ENCODE results near the gene GNG3.
A peak's percentile ranks its signal among the peaks of the same experiment; 100 is the strongest.
"Not testable (repeated sequence)": the region's sequence is repeated elsewhere in the genome, so short reads cannot be mapped to it uniquely, and the experiment has no call there.

GNG3 gene

DNA sequence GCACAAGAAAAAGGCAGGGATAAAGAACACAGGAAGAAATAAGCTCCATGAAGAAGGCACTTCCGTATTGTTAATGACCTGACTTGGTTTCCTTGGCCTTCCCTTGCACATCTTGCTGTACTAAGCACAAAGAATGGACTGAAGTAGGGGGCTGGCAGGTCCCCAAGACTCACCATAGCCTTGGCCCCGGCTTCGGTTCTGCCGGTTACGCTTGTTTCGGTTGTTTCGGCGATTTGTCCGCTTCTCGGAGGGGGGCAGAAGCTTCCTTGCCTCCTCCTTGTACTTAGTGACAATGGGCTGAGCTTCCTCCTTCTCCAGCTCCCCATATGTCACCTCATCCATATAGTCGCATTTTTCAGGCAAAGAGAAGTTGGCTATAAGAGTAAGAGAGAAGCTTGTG, 9.3 kb downstream of the GNG3 start:
- DNase-seq (ENCODE audit: low read depth): no peak

DNA sequence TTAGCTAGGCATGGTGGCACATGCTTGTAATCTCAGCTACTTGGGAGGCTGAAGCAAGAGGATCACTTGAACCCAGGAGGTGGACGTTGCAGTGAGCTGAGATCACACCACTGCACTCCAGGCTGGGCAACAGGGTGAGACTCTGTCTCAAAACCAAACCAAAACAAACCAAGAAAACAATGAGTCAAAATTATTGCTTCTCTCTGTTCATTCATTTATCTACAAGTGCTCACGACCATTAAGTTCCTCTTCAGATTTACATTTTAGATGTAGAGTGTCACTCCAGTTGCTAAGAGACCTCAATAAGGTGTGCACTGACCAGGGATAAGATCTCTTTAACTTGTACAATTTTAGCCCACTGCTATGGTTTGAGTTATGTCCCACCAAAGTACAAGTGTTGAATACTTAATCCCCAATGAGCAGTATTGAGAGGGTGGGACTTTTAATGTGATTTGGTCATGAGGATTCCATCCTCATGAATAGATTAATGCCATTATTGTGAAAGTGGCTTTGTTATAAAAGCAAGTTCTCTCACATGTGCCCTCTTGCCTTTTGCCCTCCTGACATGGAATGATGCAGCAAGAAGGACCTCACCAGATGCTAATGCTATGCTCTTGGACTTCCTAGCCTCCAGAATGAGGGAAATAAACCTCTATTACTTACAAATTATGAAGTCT, 12.0 kb downstream of the GNG3 start:
- no peak for DNase-seq (ENCODE audit: low read depth)

DNA sequence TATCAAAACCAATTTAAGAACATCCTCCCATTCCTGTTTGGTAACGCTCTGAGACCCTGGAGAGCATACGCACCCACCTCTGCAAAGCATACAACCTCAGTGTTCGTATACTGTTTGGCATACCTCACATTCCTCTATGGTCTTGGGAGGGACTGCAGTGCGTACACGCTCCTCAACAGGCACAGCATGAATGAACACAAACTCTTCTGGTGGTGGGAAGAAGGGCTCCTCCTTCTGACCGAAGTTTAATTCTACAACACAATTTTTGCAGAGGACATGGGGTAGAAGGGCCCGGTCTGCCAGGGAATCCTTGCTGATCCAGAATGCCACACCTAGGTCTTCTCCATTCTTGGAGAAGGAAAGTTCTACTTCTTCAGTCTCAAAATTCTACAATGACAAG, 14.5 kb downstream of the GNG3 start:
- DNase-seq (ENCODE audit: low read depth): no peak

- no peak for DNase-seq (ENCODE audit: low read depth)
Measured at GRCh38 chr11:62724171-62724570, 16.7 kb downstream of the GNG3 start.

DNA sequence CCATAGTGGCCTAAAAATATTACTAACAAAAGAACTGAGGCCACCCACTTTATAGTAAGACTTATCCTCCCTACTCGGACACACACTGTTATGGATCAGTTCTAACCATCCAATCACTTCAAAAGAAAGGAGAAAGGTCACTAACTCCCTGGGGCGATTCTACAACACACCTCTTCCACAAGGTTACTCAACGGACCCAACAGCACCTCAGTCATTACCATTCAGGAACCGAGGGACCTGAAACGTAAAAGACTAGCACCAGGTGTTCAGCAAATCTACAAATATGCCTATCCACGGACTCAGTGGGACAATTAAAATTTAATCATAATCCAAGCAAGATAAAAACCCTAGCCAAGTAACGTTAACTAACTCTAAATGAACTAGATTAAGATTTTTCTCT, 18.2 kb downstream of the GNG3 start:
- no peak for DNase-seq (ENCODE audit: low read depth)

GRCh38 chr11:62726156-62726914, 18.9 kb downstream of the GNG3 start:
- no peak for DNase-seq (ENCODE audit: low read depth)

DNA sequence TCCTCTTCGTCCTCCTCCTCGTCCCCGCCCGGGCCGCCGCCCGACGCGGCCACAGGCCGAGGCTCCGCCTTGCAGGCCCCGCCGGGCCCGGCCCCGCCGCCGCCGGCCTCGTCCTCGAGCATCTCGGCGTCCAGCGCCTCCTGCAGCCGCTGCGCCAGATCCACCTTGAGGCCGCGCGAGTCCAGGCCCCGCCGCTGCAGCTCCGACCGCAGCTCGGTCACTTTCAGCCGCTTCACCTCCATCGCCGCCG, 19.4 kb downstream of the GNG3 start:
- no peak for DNase-seq (ENCODE audit: low read depth)

DNA sequence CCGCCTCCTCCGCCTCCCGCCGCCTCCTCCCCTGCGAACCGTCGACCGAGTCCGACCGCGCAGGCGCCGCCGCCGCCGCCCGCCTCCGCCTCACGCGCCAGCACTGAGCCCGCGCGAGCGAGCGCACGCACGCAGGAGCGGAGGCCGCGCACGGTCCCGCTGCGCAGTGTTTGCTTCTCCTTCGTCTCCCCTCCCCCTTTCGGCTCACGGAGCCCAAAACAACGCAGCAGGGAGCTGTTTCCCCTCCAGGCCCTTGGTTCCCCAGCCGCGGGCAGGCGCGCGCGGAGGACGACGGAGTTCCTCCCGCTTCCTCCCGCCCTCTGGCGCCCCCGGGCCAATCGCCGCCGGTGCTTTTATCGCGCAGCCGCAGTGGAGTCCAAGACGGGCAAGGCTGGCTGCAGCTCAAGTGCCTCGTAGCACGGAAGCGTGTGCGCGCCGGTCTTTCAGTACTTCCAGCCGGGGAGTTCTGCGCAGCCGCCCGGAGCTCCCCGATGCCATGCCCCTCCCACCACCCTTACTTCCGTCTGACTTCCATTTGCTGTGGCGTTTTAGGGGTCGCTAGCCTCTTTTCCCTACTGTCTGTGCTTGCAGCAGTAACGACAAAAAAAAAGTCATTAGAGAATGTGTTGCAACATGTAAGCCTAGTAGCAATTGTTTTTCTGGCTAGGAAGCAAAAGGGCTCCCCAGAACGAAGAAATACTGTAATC, 19.8 kb downstream of the GNG3 start, which contains the start of gene HNRNPUL2:
Gene HNRNPUL2, minus strand, starts transcription at position 293 of the 707 bp plus-strand sequence. CDS start 301 bp downstream, outside the sequence.
- DNase-seq (ENCODE audit: low read depth): peak; percentile 98

DNA sequence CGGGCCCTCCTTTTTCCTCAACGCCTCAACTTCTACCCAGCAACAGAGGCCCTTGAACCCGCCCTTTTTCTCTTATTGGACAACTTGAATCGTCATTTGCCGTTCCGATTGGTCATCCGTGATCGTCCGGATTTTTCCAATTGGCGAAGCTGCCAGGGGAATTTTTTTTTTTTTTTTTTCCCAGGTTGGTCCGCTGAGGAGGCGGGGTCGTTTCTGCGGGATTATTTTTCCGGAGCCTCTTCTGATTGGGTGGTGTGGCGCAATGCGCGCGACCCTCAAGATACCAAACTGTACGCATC, 20.3 kb downstream of the GNG3 start:
- DNase-seq (ENCODE audit: low read depth): peak; percentile 68

DNA sequence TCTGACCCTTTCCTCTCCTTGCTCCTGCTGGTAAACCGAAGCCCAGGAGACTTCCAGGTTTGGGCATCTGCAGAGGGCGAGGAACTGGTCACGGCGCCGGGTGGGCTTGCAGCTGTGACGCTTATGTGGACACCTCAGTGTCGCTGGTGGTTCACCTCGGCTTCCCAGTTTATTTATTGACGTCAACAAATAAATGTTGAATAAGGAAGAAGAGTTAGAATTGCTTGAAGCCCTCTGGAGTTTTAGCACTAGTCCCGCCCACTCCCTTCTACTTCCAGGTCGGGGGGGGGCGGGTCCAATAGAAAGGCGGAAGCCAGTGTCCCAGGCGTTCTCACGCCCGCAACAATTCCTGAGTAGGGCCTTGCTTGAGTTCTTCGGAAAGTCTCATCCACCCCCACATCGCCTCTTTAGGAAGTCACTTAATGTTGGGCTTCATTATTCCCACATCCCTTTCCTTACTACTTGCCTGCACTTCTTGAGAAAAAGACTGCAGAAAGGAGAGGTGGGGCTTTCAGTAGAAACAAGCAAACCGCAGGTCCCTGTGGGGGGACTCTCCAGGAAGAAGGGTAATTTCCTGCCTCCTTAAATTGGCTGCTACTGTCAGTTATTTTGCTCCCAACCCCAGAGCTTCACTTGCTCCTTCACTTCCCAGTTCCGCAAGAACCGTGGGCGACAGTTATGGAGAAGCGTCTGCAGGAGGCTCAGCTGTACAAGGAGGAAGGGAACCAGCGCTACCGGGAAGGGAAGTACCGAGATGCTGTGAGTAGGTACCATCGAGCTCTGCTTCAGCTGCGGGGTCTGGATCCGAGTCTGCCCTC, 20.9 kb downstream of the GNG3 start, which contains the start of gene TTC9C:
Gene TTC9C, plus strand, starts transcription at position 316 of the 818 bp plus-strand sequence. Its CDS starts 363 bp downstream, at position 679.
- peak; percentile 78 for DNase-seq (ENCODE audit: low read depth)

DNA sequence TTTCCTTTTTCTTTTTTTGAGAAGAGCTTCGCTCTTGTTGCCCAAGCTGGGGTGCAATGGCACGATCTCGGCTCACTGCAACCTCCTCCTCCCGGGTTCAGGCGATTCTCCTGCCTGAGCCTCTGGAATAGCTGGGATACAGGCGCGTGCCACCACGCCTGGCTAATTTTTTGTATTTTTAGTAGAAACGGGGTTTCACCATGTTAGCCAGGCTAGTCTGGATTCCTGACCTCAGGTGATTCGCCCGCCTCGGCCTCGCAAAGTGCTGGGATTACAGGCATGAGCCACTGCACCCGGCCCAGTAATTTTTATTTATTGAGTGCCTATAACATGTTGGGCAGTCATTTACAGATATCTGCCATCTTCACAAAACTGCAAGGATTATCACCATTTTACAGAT, 22.6 kb downstream of the GNG3 start:
- DNase-seq (ENCODE audit: low read depth): not testable (repeated sequence)

GRCh38 chr11:62732830-62733229, 25.4 kb downstream of the GNG3 start:
- DNase-seq (ENCODE audit: low read depth): no peak

DNA sequence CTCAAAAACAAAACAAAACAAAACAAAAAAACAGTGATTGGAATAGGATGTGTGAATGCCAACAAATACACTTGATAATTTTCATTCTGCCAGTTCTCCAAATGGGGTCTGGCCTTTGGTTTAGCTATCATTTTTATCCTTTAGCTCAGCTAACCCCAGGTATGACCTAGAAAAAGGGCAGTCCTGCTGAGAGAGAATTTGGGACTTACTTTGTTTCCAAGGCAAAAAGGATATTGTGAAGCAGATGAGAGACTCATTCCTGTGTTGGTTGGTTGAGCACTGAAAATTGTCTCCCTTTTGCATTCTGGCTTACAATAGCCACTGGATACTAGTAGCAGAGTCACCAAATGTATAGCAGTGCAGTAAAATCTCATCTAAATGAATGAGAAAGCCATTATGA, 29.7 kb downstream of the GNG3 start:
- DNase-seq (ENCODE audit: low read depth): no peak

- no peak for DNase-seq (ENCODE audit: low read depth)
Measured at GRCh38 chr11:62747475-62748160, 40.1 kb downstream of the GNG3 start.

DNA sequence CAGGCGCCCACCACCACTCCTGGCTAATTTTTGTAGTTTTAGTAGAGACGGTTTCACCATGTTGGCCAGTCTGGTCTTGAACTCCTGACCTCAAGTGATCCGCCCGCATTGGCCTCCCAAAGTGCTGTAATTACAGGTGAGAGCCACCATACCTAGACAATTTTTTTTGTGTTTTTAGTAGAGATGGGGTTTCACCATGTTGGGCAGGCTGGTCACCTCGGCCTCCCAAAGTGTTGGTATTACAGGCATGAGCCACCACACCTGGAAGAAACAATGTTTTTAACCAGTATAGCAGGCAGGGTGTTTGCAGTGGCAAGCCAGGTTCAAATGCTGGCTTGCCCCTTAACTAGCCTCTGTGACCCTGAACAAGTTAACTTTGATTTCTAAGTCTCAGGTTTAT, 42.5 kb downstream of the GNG3 start:
- not testable (repeated sequence) for DNase-seq (ENCODE audit: low read depth)

- no peak for DNase-seq (ENCODE audit: low read depth)
Measured at GRCh38 chr11:62752177-62752785, 44.8 kb downstream of the GNG3 start.

DNA sequence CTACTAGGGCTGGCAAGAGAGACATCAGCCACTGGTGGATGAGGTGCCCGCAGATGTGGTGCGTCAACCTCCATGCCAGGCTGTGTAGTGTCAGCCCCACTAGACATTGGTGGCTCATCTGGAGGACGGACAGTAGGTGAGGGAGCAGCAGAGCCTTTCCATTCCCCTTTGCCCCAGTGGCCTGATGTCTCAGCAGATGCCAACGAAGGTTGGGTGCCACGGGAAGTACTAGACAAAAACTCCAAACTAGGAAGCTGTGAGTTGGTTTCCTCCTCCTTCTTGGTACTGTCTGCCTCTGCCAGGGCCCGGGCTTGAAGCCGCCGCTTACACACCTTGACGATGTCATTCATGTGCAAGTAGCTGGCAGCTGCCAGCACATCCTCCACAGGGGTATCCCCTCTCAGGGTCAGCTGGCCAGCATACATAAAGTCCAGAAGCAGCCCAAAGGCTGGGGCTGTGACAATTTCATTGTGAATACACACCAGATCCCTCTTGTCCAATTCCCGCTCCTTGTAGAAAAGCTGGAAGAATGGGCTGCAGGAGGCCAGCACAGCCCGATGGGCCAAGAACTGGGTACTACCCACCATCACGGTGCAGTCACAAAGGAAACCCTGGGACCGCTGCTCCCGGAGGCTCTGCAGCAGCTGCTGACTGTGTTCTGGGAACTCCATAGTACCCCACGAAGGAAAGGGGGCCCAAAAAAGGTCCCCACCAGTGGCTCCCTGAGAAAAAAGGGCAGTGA, 45.7 kb downstream of the GNG3 start:
- no peak for DNase-seq (ENCODE audit: low read depth)

DNA sequence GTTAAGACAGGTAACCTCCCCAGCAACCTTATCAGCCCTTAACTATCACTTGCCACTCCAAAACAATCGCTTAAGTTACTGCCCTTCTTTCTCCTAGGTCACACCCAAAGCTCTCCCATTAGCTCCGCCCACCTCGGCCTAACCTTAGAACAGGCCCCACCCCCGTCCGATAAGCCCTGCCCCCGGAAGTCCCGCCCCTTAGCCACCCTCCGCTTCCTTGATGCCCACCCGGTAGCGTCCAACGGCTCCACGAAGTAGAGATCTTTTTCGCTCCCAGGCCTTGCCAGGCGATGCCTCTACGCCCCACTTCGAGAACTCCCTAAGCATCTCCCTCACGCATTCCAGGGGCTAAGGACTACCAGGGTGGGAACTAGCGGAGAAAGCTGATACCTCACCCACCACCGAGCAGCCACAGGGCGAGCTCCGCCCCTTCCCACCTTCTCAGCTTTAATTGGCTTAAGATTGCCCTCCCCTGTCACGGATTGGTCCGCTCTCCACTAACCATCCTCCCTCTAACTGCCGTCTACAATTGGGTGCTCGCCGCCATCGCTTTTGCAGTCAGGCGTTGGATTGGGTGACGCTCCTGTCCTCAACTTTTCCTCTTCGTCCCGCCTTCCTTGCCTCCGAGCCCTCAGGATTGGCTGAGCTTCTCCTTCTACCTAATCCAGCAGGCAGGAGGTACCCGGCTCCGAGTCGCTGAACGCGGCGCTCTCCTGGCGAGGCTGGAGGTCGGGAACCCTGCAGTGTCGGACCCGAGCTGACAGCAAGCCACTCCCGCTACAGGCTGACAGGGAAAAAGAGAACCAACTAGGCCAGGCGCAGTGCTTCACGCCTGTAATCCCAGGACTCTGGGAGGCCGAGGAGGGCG, 46.5 kb downstream of the GNG3 start, which contains the start of gene ZBTB3:
Gene ZBTB3, minus strand, starts transcription at position 425 of the 868 bp plus-strand sequence. CDS start 496 bp downstream, outside the sequence.
- DNase-seq (ENCODE audit: low read depth): peak; percentile 92

DNA sequence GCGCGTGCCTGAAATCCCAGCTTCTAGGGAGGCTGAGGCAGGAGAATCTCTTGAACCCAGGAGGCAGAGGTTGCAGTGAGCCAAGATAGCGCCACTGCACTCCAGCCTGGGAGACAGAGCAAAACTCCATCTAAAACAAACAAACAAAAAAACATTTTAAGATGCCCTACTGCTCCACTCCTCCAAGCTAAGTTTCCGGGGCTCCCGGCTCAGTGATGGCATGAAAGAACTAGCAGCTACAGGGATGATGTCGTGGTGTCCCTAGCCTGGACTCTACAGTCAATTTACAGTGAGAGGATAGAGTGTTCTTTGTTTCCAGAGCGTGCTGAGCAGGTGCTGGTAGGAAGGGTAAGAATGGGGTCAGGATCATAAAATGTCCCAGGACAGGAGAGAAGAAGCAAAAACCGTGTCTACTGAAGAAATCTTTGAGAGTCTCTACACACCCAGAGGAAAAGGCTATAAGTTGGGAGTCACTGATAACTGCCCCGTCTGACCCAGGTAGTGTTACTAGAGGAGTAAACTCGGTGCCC, 47.7 kb downstream of the GNG3 start:
- DNase-seq (ENCODE audit: low read depth): no peak

Measured in activated T-helper 9 cell treated with anti-CD3 and anti-CD28 coated beads, Interleukin-2, amount 50 U/mL, for 16 hours (primary cell).